Glutamatergic neuron (in vitro differentiated cells): ENCODE measurements around the gene OR9Q1. TPM values are rescaled to one million over a fixed set of nuclear protein-coding genes. Genes with fewer than 3 reads are reported as not detected.

Experiments used
- DNase-seq: peaks from one replicate; pipeline ENCODE4 v3.0.0; 2022
- H3K27ac Mint-ChIP-seq: one replicate; pipeline ENCODE4 v1.8.0; 2020; ENCODE audit warnings: mild to moderate bottlenecking, mixed read lengths, inconsistent platforms; ENCODE audit not compliant: unreplicated experiment
- H3K27me3 Mint-ChIP-seq: one replicate; pipeline ENCODE4 v1.8.0; 2020; ENCODE audit warnings: mild to moderate bottlenecking, moderate library complexity, mixed read lengths, inconsistent platforms; ENCODE audit not compliant: unreplicated experiment
- H3K36me3 Mint-ChIP-seq: one replicate; pipeline ENCODE4 v1.8.0; 2020; ENCODE audit warnings: mild to moderate bottlenecking, mixed read lengths, inconsistent platforms; ENCODE audit not compliant: unreplicated experiment
- H3K4me1 Mint-ChIP-seq: one replicate; pipeline ENCODE4 v1.8.0; 2020; ENCODE audit warnings: mild to moderate bottlenecking, low read depth, mixed read lengths, inconsistent platforms; ENCODE audit not compliant: unreplicated experiment
- H3K4me3 Mint-ChIP-seq: one replicate; pipeline ENCODE4 v1.8.0; 2020; ENCODE audit warnings: mild to moderate bottlenecking, mixed read lengths, inconsistent platforms; ENCODE audit not compliant: unreplicated experiment
- H3K9me3 Mint-ChIP-seq: one replicate; pipeline ENCODE4 v1.8.0; 2020; ENCODE audit warnings: mild to moderate bottlenecking, moderate library complexity, mixed read lengths, inconsistent platforms; ENCODE audit not compliant: unreplicated experiment
- total RNA-seq: library from RNA; stranded (reverse); fragmentation: NEBNext Ultra II Directional; extraction: Animal tissue kit (Norgen Biotek cat#: 25700); gene quantifications from one replicate; pipeline ENCODE4 v1.2.1, GENCODE V29; 2021; ENCODE audit not compliant: unreplicated experiment
- TF ChIP-seq, protein P1 (sequence below): fragments of 200-600 bp; sonication (generic); IDR thresholded peaks from one replicate; pipeline ENCODE4 v1.5.0; 2021; ENCODE audit not compliant: partially characterized antibody, unreplicated experiment

OR9Q1 gene
- total RNA-seq, 1 donor from 2014 or later = not detected

DNA sequence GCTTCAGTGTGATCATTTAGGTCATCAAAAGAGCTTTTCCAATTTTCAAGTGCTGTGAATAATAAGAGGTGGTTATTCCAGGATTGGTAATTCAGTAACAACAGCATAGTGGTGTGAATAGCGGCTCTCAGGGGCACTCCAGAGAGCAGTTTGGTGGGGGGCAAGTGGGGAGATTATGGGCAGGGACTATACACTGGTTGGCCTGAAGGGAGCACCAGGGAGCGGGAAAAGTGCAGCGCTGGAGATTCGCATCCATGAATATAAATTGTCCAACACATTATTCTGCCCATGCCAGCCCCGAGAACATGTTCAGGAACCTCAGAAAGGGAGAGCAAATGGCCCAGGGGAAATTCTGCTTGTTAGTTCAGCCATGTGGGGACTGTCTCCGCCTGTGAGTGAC is 45.0 kb downstream of the OR9Q1 start:
- DNase-seq = no peak
- no peak overlapping the region for H3K4me3 Mint-ChIP-seq
- TF ChIP-seq, protein P1, sequence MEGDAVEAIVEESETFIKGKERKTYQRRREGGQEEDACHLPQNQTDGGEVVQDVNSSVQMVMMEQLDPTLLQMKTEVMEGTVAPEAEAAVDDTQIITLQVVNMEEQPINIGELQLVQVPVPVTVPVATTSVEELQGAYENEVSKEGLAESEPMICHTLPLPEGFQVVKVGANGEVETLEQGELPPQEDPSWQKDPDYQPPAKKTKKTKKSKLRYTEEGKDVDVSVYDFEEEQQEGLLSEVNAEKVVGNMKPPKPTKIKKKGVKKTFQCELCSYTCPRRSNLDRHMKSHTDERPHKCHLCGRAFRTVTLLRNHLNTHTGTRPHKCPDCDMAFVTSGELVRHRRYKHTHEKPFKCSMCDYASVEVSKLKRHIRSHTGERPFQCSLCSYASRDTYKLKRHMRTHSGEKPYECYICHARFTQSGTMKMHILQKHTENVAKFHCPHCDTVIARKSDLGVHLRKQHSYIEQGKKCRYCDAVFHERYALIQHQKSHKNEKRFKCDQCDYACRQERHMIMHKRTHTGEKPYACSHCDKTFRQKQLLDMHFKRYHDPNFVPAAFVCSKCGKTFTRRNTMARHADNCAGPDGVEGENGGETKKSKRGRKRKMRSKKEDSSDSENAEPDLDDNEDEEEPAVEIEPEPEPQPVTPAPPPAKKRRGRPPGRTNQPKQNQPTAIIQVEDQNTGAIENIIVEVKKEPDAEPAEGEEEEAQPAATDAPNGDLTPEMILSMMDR = no peak
- no peaks in the 10 kb centered on the region for H3K27me3 Mint-ChIP-seq
- no peaks in the 10 kb centered on the region for H3K9me3 Mint-ChIP-seq
- H3K4me1 Mint-ChIP-seq = no peaks in the 10 kb centered on the region
- H3K27ac Mint-ChIP-seq = no peak overlapping the region
- no peaks in the 10 kb centered on the region for H3K36me3 Mint-ChIP-seq

DNA sequence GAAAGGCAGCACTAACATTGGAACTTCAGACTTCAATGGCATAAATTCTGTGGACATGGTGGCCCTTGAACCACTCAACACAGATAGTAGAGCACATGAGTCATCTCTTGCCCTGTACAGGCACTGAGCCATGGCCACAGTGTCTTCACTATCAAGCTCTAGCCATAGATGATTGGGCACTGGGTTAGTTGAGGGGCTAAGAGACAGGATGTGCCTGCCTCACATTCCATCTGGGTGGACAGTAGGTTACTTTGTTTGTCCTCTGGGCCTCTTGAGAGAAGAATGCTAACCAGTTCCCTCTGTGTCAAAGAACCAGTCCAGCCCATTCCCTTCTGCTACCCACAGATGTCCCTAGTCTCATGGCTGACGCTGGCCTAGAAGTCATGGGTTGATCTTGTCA is 46.9 kb downstream of the OR9Q1 start:
- Mint-ChIP-seq H3K36me3 (no peaks in the 10 kb centered on the region), H3K4me3 (no peak overlapping the region), H3K9me3 (no peaks in the 10 kb centered on the region), H3K27ac (no peak overlapping the region), H3K4me1 (no peaks in the 10 kb centered on the region), H3K27me3 (no peaks in the 10 kb centered on the region)
- DNase-seq = no peak
- TF ChIP-seq, protein P1 = no peak

DNA sequence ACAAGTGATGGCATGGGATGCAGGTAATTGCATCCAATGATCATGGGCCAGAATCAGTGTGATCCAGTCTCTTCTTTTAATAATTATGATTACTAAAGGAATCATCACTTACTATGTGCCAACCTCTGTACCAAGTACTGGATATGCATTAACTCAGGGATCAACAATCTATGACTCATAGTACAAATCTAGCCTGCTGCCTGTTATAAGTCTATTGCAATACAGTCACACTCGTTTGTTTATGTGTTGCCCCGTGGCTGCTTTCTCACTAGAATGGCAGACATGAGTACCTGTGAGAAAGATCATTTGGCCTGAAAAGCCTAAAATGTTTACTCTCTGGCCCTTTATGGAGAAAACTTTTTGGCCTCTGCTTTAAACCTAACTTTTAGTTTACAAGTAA is 52.1 kb downstream of the OR9Q1 start:
- no peak for DNase-seq
- H3K9me3 Mint-ChIP-seq = no peaks in the 10 kb centered on the region
- no peak overlapping the region for H3K27ac Mint-ChIP-seq
- no peaks in the 10 kb centered on the region for H3K36me3 Mint-ChIP-seq
- no peaks in the 10 kb centered on the region for H3K4me1 Mint-ChIP-seq
- no peaks in the 10 kb centered on the region for H3K27me3 Mint-ChIP-seq
- no peak overlapping the region for H3K4me3 Mint-ChIP-seq
- TF ChIP-seq, protein P1 = no peak

DNA sequence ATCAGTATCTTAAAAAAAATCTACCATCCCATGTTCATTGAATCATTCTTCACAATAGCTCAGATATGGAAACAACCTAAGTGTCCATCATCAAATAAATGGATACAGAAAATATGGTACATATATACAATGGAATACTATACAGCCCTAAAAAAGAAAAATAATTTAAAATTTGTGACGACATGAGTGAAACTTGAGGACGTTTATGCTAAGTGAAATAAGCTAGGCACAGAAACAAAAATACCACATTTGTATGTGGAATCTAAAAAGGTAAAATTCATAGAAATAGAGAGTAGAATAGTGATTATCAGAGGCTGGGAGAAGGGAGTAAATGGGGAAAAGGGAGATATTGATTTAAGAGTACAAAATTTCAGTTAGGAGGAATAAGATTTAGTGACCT is 62.8 kb downstream of the OR9Q1 start:
- Mint-ChIP-seq H3K27me3 (peaks cover 2% of the 10 kb centered on the region), H3K27ac (no peak overlapping the region), H3K4me3 (no peak overlapping the region), H3K4me1 (peaks cover 2% of the 10 kb centered on the region), H3K9me3 (no peaks in the 10 kb centered on the region), H3K36me3 (no peaks in the 10 kb centered on the region)
- TF ChIP-seq, protein P1 = no peak
- DNase-seq = no peak

DNA sequence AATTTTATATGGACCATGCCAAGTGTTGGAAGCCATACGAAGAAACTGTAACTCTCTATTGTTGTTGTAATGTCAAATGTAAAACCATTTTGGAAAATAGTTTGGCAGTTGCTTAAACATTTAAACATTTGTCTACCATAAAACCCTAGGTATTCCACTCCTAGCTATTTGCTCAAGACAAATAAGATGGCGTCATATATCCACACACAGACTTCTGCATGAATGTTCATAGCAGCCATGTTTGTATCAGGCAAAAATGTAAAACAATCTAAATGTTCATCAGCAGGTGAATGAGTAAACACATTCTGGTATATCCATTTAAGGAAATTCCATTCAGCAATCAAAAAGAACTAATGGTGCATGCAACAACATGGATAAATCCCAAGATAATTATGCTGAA is 73.8 kb downstream of the OR9Q1 start:
- no peak for DNase-seq
- Mint-ChIP-seq H3K4me3 (no peak overlapping the region), H3K4me1 (no peaks in the 10 kb centered on the region), H3K9me3 (no peaks in the 10 kb centered on the region), H3K27me3 (no peaks in the 10 kb centered on the region), H3K36me3 (no peaks in the 10 kb centered on the region), H3K27ac (no peak overlapping the region)
- TF ChIP-seq, protein P1 = no peak
